GM12875 (cell line): ENCODE measurements around the gene SSC4D.

Experiments used
- H3K4me3 ChIP-seq: one replicate; pipeline ENCODE4 v1.5.1; 2011; ENCODE audit warnings: low read depth, low read length, control low read depth
- TF ChIP-seq, protein P1 (sequence below): IDR thresholded peaks from 2 replicates; pipeline ENCODE4 v1.5.1; 2011; ENCODE audit warnings: low read depth, mild to moderate bottlenecking, control low read depth, inconsistent platforms, low read length, moderate library complexity, borderline replicate concordance; ENCODE audit not compliant: insufficient read depth

Gene SSC4D

DNA sequence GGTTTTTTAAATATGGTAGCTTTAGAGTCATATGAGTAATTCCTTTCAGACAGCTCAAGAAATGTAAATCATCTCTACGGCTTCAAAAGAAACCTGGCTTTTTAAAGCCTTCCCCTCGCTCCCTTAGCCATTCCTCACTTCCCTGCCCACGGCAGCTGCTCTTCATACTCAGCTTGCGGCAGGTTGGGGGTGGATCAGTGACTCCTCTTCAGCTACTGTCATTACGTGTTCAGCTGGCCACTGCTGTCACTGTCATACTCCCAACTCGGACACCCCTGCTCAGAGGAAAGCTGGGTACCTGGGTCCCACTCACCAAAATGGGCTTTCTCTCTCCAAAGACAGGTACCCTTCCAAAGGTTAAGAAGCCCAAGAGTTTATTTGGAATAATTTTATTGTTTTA lies 57.3 kb downstream of the SSC4D start:
- no peak overlapping the region for H3K4me3 ChIP-seq
- TF ChIP-seq, protein P1, sequence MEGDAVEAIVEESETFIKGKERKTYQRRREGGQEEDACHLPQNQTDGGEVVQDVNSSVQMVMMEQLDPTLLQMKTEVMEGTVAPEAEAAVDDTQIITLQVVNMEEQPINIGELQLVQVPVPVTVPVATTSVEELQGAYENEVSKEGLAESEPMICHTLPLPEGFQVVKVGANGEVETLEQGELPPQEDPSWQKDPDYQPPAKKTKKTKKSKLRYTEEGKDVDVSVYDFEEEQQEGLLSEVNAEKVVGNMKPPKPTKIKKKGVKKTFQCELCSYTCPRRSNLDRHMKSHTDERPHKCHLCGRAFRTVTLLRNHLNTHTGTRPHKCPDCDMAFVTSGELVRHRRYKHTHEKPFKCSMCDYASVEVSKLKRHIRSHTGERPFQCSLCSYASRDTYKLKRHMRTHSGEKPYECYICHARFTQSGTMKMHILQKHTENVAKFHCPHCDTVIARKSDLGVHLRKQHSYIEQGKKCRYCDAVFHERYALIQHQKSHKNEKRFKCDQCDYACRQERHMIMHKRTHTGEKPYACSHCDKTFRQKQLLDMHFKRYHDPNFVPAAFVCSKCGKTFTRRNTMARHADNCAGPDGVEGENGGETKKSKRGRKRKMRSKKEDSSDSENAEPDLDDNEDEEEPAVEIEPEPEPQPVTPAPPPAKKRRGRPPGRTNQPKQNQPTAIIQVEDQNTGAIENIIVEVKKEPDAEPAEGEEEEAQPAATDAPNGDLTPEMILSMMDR: no peak

DNA sequence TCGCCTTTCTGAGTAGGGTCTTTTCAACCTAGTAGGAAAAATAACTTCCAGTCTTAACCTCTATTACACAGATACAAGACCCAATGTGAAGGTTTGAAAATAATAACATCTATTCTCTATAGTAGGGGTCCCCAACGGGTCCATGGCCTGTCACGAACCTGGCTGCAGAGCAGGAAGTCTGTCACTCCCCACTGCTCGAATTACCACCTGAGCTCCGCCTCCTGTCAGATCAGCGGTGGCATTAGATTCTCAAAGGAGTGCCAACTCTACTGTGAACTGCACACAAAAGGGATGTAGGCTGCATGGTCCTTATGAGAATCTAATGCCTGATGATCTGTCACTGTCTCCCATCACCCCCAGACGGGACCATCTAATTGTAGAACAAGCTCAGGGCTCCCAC lies 58.1 kb downstream of the SSC4D start:
- H3K4me3 ChIP-seq: no peak overlapping the region
- TF ChIP-seq, protein P1: no peak

DNA sequence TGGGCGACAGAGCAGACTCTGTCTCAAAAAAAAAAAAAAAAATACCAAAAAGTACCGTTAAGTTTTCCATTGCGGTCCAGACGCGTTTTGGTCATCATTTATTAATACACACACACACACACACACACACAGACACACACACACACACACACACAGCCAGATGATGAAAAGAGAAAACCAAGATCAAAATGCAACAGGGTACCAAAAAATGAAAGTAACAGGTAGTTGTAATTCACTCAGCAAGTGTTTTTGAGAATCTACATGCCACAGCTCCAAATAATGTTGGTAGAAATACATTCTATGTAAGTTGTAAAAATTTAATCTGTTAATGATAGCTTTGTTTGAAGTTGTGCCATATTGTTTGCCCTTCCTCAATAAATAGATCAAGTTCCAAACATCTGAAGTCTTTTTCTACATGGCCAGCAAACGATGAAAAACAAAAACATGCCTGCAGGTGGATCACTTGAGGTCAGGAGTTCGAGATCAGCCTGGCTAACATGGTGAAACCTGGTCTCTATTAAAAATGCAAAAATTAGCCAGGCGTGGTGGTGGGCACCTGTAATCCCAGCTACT lies 60.1 kb downstream of the SSC4D start:
- TF ChIP-seq, protein P1: no peak

DNA sequence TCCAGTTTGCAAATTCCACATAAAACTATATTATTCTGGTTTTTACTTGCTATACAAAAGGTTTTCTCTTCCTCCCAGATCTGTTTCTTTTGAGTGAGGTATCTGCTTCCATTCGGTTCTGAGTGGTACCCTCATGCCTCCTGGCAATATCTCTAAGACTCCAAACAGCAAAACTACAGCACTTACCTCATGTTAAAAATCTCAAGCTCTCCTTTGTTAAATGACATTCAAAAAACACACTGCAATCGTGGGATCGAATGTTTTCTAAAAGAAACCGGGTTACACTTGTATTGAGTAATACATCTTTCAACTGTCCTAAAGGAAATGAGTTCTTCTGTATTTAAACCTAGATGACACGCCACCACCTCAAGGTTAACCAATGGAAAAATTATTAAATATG lies 61.8 kb downstream of the SSC4D start:
- TF ChIP-seq, protein P1: no peak
- no peak overlapping the region for H3K4me3 ChIP-seq

More for the DNA sequence above, 60.1 kb downstream of the SSC4D start:
- H3K4me3 ChIP-seq: no peak overlapping the region

DNA sequence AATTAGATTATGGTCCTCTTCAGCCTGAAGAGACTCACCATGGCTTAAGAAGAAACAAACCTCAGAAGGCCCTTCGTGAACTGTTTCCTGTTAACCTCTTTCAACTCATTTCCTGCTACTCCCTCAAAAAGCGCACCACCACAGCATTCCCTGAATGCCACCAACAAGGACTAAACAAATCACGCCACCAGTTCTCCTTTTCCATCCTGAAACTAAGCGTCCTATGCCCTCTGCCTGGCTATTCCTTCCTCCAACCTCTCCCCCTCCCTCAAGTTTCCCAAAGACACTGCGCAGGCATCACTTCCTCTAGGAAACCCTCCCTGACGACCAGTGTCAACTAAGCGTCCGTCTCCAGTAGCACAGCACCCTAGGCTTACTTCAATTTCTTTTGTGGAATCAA lies 62.7 kb downstream of the SSC4D start:
- H3K4me3 ChIP-seq: no peak overlapping the region
- TF ChIP-seq, protein P1: no peak

DNA sequence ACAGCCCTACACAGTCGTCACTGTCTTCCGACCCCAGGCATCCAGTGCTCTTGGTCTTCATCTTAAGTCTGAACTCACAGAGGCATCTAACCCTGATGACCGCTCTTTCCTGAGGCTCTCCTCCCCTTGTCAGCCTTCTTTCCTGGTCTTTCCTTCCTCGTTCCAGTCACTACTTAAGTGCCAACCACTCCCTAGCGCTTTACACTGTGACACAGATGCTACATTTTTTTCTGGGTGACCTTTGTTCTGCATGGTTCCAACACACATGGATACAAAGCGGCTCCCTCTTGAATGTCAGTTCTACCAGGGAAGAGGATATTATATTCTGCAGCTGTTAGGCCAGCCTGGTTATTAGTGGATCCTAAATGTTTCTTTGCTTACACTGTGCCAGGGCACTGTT lies 63.4 kb downstream of the SSC4D start:
- no peak overlapping the region for H3K4me3 ChIP-seq
- TF ChIP-seq, protein P1: no peak

DNA sequence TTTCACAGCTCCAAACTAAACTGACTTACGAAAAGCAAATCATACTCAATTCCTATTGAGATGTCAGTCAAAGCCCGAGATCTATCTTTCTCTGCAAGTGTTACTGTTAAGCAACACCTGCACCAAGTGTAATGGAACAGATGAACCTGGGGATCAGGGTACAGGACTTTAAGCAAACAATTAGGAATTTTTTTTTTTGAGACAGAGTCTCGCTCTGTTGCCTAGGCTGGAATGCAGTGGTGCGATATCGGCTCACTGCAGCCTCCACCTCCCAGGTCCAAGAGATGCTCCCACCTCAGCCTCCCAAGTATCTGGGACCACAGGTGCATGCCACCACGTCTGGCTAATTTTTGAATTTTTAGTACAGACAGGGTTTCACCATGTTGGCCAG lies 65.6 kb downstream of the SSC4D start:
- H3K4me3 ChIP-seq: no peak overlapping the region
- TF ChIP-seq, protein P1: no peak
